Dermis blood vessel endothelial cell (primary cell): ENCODE measurements around the gene BMERB1. TPM values are rescaled to one million over a fixed set of nuclear protein-coding genes. Genes with fewer than 3 reads are reported as not detected.
A peak's percentile ranks its signal among the peaks of the same experiment; 100 is the strongest.

Experiments used
- DNase-seq: peaks from one replicate; pipeline ENCODE4 v3.0.0; 2010
- total RNA-seq: library from RNA; depleted of rRNA; stranded (reverse); fragments of >200 nt; gene quantifications from 2 replicates; pipeline ENCODE4 v1.2.3, GENCODE V29; 2014

Gene BMERB1
- total RNA-seq, 1 donor from 2014 or later, result 12.6 TPM

DNA sequence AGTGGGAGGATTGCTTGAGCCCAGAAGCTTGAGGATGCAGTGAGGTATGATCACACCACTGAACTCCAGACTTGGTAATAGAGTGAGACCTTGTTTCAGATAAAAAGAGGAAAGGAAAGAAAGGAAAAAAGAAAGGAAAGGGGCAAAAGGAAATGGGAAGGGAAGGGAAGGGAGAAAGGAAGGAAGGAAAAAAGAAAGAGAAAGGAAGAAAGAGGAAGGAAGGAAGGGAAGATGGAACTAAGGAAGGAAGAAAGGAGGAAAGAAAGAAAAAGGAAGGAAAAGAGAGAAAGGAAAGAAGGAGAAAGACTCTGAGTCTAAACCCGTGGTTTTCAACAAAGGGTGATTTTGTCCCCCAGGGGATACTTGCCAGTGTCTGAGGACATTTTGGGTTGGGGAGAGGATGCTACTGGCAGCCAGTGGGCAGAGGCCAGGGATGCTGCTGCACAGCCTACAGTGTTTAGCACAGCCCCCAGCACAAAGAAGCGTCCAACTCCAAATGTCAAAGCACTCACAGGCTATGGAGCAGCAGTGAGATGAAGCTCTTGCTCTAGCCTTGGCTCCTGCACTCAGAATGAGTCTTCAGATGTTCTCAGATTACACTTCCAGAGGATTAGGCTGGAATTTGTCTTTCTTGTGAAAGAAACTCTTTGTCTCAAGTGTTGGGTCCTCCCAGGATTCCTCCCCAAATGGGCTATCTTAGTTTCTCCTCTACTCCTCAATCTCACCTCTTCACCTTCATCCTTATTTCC, 64.2 kb downstream of the BMERB1 start:
- DNase-seq, result no peak

DNA sequence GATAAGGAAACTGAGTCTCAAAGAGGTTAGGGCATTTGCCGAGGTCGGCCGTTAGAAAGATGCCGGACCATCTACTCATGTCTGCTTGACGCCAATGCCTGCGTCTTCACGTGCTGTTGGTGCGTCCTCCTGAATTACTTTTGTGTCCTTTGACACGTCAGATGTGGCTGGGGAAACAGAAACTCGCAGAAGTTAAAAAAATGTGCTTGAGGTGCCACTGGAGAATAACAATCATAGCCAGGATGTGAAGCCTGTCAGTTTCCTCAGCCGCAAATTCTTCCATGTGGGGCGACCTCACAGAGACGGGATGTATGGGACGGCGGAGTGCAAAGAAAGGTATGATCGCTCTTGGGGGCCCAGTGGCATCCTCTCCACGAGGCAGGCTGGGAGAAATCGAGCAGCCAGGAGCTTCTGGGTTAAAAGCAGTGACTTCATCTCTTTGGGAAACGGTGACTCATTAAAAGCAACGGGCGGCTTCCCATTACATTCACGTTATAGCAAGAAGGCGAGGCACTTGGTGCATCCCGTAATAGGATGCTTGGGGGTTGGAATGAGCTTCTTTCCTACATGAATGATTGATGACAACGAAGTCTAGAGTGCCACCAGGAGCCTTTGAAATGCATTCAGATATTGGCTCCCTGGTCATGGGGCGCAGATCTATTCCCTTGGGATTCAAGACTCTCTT, 67.8 kb downstream of the BMERB1 start:
- DNase-seq, result peak; percentile 94

DNA sequence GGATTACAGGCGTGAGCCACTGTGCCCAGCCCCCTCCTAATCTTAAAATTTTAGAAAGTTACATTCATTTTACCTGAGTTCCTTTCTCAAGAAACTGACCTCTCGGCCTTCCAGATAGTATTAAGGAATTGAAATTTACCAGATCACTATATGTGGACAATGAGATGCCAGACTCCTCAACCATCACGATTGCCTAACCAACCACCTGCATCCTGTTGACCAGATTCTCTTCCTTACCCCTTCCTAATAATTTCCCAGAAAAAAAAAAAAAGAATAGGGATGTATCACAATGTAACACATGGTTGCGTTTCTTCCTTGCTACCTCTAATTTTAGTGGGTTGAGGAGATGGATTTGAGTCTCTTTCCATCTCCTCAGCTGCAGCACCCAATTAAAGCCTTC, 72.1 kb downstream of the BMERB1 start:
- peak; percentile 57 for DNase-seq

DNA sequence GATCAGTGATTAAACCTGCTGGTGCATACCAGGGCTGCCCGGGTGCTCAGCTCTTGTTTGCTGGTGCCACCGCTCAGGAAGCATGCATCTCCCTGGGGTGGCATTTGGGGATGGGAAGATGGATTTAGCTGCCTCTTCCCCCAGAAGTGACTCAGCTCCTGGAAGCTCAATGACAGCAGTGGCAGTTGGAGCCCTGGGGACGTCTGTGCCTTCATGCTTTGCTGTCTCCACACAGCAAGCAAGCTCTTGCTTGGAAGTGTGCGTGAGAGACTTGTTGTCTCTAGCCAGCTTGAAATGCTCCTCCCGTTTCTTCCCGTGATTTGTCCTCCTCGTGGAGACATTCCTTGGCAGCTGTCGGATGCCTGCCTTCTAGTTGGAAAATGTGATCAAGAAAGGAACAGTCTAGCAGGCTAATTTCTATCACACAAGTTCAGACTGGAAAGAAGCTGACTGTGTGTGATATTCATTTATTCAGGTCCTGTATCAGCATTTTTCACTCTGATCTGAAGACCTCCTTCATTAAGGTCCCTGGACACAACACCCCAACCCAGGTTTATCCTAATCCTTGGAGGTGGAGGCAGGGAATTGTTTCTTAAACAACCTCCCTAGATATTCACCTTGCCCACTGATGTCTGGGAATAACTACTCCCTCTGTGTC, 73.0 kb downstream of the BMERB1 start:
- peak; percentile 24 for DNase-seq

DNA sequence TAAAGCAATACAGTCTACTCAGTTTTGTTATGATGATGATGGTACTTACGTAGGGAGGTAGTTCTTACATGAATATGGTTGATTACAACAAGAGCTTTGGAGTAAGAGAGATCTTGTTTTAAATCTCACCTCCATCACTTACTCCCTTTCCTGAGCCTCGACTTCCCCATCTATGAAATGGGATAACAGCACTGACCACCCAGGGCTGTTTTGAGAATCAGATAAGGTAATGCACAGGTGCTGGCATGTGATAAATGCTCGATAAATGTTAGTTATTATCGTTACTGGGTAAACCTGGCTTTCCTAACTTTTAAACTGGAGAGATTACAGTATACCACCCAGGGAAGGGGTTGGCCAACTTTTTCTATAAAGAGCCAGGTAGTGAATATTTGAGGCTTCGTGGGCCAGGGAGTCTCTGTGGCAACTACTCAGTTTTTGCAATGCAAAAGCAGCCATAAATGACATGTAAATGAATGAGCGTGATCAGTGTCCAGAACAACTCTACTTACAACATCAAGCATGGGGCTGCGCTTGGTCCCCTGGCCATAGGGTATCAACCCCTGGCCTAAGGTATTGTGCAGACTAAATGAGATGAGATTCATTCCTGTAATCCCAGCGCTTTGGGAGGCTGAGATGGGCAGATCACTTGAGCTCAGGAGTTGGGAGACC, 73.7 kb downstream of the BMERB1 start:
- no peak for DNase-seq

DNA sequence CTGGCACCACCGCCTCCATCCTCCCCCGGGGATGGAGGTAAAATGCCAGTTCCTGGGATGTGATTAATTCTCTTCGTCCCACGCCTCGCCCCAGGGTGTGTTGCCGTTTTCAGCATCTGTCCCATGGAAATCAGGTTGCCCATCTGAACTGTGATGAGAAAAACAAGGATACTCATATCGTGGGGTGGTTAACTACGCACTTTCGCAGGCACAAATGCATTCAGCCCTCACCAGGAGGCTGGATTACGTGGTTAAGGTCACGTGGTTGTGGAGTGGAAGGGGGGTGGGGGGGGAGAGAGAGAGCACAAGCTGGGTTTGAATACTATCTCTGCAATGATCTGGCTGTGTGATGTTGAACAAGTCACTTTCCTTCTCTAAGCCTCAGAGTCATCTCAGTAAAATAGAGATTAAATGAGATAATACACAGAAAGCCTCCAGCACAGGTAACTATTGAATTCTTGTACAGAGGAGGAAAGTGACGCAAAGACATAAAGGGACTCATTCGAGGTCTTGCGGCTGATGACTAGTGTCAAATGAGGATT, 74.7 kb downstream of the BMERB1 start:
- no peak for DNase-seq

- DNase-seq, result no peak
Measured at GRCh38 chr16:15509593-15510535, 75.5 kb downstream of the BMERB1 start.

DNA sequence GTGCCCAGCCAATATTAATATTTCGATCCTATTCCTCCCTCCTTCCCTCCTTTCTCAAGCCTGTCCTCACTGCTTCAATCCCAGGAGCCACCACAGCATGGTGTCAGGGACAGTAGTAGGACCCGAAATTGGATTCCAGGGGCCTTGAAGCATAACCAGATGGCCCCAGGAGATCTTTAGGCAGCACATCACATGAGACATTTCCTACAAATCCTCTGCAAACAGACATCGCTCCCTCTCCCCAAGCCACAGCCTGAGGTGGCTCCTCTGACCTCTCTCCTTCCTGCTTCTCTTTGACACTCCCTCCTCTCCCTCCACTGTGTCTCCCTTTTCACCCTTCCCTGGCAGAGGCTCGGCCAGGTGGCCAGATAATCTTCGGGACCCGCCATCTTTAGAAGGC, 76.6 kb downstream of the BMERB1 start:
- DNase-seq, result no peak

- DNase-seq, result no peak
Measured at GRCh38 chr16:15511759-15512487, 77.5 kb downstream of the BMERB1 start.

DNA sequence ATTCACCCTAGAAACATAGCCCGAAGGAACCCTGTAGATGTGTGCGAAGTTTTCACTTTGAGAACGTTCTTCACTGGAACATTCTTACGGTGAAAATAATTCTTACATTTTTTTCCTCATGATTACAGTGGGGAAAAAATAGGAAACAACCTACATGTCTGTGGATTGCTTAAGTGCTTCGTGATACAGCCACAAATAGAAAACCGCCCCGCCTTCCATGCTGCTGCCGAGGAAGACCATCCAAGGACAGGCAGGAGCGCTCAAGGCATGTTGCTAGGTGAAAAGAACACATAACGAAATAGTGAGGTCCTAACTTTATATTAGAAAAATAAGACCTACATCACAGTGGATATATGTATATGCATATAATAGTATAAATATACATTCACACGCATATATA, 78.8 kb downstream of the BMERB1 start:
- no peak for DNase-seq

DNA sequence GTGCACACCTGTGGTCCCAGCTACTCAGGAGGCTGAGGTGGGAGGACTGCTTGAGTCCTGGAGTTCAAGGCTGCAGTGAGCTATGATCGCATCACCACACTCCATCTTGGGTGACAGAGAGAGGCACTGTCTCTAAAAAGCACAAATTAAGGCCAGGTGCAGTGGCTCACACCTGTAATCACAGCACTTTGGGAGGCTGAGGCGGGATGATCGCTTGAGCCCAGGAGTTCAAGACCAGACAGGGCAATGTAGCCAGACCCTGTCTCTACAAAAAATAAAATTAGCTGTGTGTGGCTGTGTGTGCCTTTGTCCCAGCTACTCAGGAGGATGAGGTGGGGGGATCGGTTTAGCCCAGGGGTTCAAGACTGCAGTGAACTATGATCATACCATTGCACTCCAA, 81.6 kb downstream of the BMERB1 start:
- no peak for DNase-seq

GRCh38 chr16:15516609-15517008, 82.2 kb downstream of the BMERB1 start:
- no peak for DNase-seq

DNA sequence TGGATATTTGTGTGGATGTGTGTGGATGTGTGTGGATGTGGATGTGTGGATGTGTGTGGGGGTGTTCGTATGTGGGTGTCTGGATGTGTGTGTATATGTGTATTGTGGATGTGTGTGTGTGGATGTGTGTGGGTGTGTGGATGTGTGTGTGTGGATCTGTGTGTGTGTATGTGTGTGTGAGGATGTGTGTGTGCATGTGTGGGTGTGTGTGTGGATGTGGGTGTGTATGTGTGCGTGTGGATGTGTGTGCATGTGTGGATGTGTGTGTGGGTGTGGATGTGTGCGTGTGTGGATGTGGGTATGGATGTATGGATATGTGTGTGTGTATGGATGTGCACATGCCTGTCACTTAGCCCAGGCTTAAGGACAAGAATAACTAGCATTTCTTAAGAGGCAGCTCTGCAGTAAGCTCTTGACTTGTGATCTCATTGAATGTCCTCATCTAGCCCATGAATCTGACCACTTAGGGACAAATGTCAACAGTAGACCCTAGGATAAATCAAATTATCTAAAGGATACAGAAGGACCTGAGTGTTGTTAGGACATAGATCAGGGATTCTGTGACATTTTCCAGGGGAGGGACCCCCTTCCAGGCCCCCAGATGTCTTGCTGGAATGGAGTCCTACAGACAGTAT, 83.5 kb downstream of the BMERB1 start:
- DNase-seq, result no peak

DNA sequence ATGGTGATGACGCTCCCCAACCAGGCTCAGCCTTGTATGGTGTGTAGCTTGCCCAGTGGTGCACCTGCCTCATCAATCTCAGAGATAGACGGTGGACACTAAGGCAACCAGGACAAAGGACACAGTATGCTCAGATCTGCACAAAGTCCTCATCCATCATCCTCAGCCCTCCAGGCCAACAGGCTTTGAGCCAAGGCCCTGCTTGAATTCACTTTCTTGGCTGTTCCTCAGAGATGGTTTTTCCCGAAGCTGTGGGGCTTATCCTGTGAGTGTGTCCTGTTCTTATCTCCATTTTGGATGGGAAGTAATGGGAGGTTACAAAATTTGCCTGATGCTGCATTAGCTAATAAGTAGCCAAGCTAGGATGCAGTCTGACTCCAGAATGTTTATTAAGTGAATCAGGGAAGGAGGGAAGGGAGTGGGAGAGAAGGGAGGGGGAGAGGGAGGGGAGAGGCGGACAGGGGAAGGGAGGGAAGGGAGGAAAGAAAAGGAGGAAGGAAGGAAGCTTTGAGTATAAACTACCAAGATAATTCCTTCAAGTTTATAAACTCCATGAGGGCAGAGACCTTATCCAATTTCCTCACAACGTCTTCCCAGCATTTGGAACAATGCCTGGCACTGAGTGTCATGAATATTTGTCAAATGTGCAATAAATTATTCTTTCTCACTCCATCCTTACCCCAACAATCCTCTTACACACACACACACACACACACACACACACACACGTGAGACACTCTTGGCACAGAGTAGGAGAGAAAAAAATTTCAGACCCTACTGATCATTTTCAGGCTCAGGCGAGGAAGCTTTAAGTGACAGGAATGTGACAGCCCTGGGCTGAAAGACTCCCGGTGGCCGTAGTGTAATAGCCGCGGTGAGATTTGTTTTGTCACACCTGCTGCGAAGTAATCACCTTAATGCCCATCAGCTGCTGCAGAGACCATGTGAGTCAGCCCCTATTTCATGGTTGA, 84.3 kb downstream of the BMERB1 start:
- peak; percentile 37 for DNase-seq

DNA sequence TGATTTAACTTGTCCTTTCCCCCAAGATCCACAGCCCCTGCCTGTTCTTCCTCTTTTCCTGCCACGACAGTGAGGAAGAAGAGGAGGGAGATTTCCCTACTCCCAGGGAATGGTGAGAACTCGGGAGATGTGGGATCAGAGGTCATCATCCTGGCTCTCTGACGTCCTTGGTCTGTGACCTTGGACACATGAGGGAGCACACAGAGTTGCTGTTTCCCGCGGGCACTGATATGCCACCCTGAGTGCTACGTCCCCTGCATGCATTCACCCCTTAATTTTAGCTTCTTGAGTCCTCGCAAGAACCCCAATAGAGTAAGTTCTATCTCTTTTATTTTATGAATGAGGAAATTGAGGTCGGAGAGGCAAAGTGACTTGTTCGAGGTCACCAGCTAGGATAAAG, 85.4 kb downstream of the BMERB1 start:
- DNase-seq, result no peak

DNA sequence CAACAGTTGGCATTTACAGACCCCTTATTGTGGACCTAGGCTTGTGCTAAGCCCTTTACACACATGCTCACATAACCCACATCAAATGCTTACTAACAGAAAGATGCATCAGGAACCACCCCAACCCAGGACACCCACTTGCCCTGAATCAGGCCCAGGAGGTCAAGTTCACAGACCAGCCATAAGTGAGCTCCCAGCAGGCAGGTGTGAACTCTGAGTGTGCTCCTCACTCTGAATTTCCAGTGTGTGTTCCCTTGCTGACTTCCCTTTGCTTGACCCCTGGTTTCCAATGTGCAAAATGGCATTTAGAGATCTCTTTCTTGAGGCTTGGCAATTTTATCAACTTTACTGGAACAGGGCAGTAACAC, 87.0 kb downstream of the BMERB1 start:
- peak; percentile 32 for DNase-seq

- DNase-seq, result peak; percentile 44
Measured at GRCh38 chr16:15521758-15522509, 87.5 kb downstream of the BMERB1 start.

- DNase-seq, result peak; percentile 20
Measured at GRCh38 chr16:15523092-15523541, 88.7 kb downstream of the BMERB1 start.

- DNase-seq, result no peak
Measured at GRCh38 chr16:15523939-15524338, 89.6 kb downstream of the BMERB1 start.
